TTC549 (cell line): ENCODE results near the gene NUTM2F.
A peak's percentile ranks its signal among the peaks of the same experiment; 100 is the strongest.
"Not testable (repeated sequence)": the region's sequence is repeated elsewhere in the genome, so short reads cannot be mapped to it uniquely, and the experiment has no call there.

Experiments
- FAIRE-seq: peaks from 2 replicates; lab custom pipeline; 2012; peaks lifted over from hg19 to GRCh38; lab: Jason Lieb, UNC

NUTM2F gene

GRCh38 chr9:94328544-94328943, at the start of gene NUTM2F:
Gene NUTM2F (minus strand): TSS chr9:94328644. CDS start chr9:94328623, 21 bp downstream.
- FAIRE-seq = not testable (repeated sequence)

DNA sequence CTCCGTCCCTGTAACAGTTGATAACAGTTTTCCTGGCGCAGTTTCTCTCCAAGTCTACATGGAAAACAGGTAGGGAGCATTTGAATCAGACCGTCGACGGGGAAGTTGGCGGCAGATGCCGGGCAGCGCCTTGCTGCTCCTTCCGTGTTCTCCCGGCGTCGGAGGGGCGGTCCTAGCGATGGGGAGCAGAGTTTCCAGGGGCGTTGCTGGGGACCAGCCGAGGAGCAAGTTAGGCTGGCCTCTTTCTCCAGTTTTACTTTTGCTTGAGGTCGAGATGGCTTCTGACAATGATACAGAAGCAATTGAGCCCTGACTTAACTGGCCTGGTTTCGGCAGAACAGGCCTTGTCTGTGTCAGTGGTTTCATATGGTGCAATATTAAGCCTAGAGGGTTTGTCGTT, 46.8 kb upstream of the NUTM2F start:
- FAIRE-seq = not testable (repeated sequence)

DNA sequence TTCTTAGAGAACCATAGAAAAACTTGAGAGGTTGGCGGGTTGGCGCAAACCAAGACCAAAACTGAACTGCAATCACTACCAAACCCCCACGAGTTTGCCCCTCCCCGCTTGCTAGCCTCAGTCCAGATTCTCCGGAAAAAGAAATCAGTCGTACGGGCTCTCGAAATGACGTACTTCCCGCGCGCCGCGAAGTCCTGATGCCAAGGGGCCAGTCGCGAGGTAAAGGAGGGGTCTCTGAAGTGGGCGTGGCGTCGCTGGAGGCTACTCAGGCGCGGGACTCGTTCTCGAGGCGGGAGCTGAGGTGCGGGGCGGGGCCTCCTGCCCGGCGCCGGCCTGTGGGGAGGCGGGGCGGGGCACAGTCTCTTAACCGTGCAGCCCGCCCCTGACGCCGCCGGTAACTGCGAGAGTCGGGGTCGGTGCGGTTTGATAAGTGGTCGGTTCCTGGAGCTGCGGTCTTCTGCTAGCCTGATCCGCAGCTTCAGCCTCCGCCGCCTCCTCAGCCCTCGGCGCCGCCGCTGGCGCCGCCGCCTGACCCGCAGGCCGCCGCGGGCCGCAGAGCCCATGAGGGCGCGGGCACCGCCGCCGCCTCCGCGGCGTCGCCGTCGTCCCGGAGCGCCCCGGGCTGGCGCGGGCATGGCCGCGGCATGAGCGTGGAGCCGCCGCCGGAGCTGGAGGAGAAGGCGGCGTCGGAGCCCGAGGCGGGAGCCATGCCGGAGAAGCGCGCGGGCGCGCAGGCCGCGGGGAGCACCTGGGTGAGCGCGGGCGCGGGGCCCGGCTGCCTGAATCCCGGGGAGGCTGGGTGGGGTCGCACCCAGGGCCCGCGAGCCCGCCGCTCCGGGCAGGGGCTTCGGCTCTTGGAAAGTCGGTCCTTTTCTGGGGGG, 46.0 kb upstream of the NUTM2F start:
- peak; percentile 92 for FAIRE-seq

DNA sequence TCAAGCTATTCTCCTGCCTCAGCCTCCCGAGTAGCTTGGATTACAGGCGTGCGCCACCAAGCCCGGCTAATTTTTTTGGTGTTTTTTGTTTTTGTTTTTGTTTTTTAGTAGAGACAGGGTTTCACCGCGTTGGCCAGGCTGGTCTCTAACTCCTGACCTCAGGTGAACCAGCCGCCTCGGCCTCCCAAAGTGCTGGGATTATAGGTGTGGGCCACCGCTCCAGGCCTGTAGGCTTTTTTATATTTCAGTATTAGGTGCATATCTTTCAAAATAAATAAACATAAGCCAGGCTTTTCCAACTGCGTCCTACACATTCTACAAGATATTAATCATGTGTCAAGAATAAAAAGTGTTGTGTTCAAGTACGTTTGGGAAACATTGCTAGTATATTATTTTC, 45.3 kb upstream of the NUTM2F start:
- FAIRE-seq = not testable (repeated sequence)

DNA sequence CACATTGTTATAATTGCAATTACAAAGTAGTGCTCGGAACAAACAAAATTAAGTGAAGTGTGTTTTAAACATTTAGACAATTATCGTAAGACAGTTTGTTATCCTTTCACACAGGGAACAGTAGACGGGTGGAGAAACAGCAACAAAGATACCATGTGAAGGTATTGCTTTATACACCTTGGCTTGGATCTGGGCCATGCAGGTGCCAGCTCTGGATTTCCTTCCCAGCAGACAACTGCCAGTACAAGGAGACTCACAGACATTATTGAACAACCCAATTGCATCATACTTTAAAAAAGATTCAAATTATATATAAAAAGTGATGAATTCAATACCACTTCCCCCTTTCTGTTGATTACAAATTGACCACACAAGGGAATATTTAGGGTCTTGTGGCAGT, 41.8 kb upstream of the NUTM2F start:
- FAIRE-seq = not testable (repeated sequence)

DNA sequence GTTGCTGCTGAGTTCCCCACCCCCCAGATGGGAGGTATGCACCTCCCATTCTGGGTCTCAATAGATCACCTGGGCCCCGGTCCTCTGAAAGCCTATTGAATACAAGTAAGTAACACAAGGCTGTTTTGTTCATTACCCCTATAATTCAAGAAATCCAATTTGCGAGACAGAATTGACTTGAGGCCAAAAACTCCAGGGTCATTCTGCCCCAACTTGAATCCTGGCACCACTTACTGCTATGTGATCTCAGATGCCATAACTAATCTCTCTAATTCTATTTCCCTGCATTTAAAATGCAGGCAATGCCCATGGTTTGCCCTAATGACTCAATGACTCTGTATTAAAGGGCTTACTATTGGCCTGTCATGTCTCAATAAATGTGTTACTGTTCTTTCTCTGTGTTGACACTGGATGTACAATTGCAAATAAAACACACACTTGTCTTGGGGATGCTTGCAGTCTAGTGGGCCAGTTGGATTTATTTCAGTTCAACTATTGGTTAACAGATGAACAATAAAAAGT, 35.7 kb upstream of the NUTM2F start:
- FAIRE-seq = not testable (repeated sequence)

GRCh38 chr9:94357158-94357557, 28.7 kb upstream of the NUTM2F start:
- FAIRE-seq = not testable (repeated sequence)

DNA sequence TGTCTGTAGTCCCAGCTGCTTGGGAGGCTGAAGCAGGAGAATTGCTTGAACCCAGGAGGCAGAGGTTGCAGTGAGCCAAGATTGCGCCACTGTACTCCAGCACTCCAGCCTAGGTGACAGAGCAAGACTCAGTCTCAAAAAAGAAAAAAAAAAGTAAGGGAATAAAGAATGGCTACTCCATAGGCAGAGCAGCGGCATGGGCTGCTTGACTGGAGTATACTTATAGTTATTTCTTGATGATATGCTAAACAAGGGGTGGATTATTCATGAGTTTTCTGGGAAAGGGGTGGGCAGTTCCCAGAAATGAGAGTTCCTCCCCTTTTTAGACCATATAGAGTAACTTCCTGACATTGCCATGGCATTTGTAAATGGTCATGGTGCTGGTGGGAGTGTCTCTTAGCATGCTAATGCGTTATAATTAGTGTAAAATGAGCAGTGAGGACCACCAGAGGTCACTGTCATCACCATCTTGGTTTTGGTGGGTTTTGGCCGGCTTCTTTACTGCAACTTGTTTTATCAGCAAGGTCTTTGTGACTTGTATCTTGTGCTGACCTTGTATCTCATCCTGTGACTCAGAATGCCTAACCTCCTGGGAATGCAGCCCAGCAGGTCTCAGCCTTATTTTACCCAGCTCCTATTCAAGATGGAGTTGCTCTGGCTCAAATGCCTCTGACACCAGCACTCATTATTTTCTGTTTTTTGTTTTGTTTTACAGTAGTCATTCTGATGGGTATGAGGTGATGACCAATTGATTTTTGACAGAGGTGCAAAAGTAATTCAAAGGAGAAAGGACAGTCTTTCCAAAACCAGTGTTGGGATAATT, 23.7 kb upstream of the NUTM2F start:
- not testable (repeated sequence) for FAIRE-seq

DNA sequence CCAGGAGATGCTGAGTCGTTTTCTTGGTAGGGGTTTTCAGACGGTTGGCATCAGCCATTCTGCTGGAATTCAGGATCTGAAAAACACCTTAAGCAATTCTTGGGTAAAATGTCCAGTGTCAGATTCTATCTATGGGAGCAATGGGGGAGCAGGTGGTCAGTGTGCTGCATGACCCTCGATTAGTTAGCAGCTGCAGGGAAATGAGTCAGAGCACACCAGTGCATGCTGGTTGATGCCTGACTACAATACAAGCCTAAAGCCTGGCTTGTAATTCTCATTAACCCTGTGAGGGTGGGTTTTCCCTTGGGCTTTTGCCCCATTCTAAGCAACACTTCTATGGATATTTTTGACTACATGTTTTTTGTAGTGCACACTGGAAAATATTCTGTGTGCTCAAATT, 20.3 kb upstream of the NUTM2F start:
- not testable (repeated sequence) for FAIRE-seq

- FAIRE-seq = not testable (repeated sequence)
These were observed 19.0 kb upstream of the NUTM2F start for GRCh38 chr9:94347451-94347850.

GRCh38 chr9:94341703-94342102, 13.3 kb upstream of the NUTM2F start:
- FAIRE-seq = not testable (repeated sequence)

DNA sequence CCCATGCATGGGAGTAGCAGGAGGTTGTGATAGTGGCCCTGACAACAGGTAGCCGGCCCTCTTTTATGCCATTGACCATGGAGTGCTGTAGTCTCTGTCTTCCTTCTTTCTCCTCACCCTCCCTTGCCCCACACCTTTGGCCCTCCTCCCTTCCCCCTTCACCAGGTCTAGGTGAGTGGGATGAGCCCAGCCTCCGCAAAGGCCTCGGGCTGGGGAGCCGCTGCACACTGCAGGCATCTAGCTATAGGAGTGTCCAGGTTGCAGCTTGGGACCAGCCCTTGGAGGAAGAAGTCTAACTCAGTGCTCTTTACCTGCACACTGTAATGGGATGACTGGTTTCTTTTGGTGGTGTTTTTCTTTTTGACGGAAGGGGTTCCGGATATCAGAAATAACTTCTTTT, 12.3 kb upstream of the NUTM2F start:
- FAIRE-seq = not testable (repeated sequence)

GRCh38 chr9:94339657-94340056, 11.2 kb upstream of the NUTM2F start:
- not testable (repeated sequence) for FAIRE-seq

DNA sequence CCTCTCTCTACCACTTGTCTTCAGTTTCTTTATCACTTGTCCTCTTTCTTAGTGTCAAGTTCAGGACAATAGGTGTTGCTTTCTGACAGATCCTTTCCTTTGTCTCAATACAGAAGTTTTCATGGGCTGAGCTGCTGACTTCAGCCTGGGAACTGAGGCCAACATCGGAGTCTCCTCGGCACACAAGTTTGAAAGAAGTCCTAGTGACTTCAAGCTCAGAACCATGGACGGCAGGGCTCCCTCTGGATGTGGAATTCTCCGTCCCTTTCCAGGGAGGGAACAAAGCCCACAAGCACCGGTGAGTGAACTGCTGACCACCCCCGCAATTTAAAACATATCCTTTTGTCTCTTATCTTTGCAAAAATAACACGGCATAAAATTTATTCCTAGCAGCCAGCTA, 10.3 kb upstream of the NUTM2F start:
- FAIRE-seq = not testable (repeated sequence)

- FAIRE-seq = not testable (repeated sequence)
These were observed 8.0 kb upstream of the NUTM2F start for GRCh38 chr9:94336445-94336844.

DNA sequence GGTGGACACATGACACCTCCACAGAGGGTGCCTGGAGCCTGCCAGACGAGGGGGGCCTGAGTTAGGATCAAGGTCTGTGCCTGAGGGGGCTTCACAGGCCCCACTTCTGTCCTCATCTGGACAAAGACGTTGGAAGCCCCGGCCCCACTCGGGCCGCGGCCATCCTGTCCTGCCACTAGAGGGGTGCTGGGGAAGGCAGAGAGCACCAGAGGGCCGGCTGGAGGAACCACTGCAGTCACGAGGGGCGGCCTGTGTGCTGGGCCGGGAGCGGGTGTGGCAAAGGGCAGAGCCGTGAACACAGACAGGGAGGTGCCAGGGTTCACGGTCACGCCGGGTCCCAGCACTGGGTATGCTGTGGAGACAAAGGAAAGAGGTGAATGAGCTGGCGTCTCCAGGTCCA, 2.9 kb downstream of the NUTM2F start:
- not testable (repeated sequence) for FAIRE-seq

DNA sequence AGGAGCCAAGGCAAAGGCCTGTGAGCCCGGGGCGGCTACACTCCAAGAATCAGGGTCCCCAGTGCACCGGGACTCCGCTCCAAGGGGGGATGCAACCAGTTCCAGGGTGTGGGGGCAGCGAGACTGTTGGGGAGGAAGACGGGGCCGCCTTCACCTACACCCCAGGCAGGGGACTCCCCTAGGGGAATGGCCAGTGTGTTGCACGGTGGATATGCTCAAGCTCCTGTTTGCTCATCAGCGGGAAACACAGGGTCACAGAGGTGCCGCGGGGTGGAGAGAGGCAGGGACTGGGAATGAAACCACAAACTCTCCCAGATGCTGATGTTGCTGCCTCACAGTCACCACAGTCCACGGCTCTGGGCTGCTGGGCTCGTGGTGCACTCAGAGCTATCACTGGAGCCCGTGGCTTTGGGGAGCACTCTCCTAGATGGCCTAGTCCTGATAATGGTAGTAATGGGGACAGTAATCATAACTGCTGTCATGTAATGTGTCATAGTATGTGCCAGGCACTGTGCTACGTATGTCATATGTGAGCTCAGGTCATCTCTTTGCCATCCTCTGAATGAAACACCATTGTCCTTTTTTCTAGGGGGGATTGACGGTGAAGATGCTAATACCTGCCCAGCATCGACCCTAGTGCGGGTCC, 5.2 kb downstream of the NUTM2F start:
- FAIRE-seq = not testable (repeated sequence)

- FAIRE-seq = not testable (repeated sequence)
These were observed 6.0 kb downstream of the NUTM2F start for GRCh38 chr9:94322342-94322940.

DNA sequence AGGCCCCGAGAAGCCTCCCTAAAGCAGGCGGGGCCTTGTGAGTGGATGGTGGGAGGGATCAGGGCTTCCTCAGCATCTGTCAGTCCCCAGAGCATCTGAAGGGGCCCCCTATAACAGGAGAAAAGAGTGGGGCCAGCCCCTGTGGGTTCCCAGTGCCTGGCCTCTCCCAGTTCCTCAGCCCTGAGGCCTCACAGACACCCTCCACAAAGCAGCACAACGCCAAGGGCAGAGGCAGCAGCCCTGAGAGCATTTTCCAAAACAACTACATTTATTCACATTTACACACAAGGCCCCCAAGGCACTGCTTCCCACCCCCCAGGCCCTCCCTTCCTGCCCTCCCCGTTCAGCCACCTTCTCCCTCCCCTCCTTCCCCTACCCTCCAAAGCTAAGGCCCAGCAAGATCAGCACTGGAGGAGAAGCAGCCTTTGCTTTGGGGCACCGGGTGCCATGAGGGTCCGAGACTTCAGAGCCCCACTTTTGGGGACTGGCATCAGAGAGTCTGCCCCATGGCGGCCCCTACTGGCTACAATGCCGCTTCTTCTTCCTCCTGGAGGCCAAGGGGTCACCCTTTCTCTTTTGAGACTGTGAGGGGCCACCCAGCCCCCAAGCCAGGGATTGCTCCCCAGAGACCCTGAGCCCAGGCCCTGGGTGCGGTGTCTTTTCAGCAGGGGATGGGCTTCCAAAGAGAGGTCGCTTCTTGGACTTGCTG, 10.3 kb downstream of the NUTM2F start:
- FAIRE-seq = not testable (repeated sequence)

DNA sequence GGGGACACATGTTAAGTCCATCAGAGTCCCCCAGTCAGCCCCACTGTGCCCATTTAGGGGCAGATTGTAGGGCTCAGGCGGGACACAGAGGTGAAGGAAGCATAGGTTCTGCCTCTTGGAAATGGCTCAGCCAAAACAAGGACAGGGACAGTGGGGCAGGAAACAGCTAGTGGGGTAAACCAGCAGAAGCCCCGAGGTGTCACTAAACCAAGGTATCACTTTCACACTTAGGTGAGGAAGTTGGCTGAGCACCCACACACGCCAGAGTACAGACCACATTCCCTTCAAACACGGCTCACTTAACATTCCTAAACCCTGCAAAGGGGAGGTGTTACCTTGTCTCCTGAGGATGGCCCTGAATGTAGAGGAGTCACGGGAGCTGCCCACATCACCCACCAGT, 12.2 kb downstream of the NUTM2F start:
- FAIRE-seq = not testable (repeated sequence)
